Measurements from ENCODE around the gene GATAD2A.

GATAD2A gene

DNA sequence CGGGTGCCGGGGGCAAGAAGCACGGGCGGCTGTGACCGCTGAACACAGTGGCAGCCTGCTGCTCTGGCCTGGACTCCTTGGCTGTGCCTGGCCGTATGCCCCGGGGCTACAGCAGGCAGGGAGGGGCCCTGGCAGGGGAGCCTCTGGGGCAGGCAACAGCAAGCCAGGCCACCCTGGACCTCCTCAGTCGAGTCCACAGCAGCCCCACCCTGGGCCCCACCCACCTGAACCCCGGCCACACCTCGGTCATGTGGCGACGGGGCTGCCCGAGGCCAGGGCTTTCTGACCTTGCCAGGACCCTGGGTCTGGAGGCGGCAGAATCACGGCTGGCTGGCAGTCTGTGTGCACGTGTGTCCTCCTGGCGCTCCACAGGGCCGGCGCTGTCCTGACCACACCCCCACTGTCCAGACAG is 141.3 kb downstream of the GATAD2A start:
- no peak overlapping the region for H3K4me3 Mint-ChIP-seq
- H3K27ac Mint-ChIP-seq (ENCODE audit: low read depth): no peak overlapping the region
- DNase-seq (ENCODE audit: low spot score in 2 of 2) (no peak), ATAC-seq (replicated peaks; ENCODE audit: extremely low read depth, poor library complexity, severe bottlenecking) (no peak)
- peaks cover 5% of the 10 kb centered on the region for H3K36me3 Mint-ChIP-seq (ENCODE audit: insufficient read depth)
- H3K9me3 Mint-ChIP-seq: no peaks in the 10 kb centered on the region
- H3K4me1 Mint-ChIP-seq: no peaks in the 10 kb centered on the region
- H3K27me3 Mint-ChIP-seq: no peaks in the 10 kb centered on the region

DNA sequence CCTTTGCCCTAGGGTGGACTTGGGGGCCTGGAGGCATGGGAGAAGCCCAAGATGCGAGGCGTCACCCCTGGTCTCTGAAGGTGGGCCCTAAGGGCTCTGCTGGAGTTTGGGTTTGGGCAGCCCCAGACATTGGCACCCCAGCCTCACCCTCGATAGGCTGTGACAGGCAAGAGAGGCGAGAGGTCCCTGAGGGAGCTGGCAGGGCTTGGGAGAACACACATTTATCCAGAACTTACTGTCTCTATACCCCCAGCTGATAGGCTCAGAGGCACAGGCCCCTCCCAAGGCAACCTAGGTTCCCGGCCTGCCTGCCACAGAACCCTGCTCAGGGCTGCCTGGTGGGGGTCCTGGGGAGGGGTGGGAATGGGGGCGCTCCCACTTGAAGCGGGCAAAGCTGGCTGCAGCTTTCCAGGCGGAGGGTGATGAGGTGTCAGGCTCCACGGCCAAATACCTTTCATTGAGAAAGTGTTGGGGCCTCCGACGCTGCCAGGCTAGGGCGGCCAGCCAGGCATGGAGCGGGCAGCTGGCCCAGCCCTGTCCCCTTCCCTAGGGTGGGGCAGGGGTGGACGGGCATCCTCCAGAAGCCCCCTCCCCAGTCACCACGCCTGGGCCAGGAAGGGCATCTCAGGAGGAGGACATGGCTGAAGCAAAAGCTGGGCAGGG is 142.3 kb downstream of the GATAD2A start:
- H3K4me1 Mint-ChIP-seq: no peaks in the 10 kb centered on the region
- H3K4me3 Mint-ChIP-seq: no peak overlapping the region
- H3K27ac Mint-ChIP-seq (ENCODE audit: low read depth): no peak overlapping the region
- DNase-seq (ENCODE audit: low spot score in 2 of 2) (no peak), ATAC-seq (replicated peaks; ENCODE audit: extremely low read depth, poor library complexity, severe bottlenecking) (no peak)
- no peaks in the 10 kb centered on the region for H3K27me3 Mint-ChIP-seq
- no peaks in the 10 kb centered on the region for H3K9me3 Mint-ChIP-seq
- H3K36me3 Mint-ChIP-seq (ENCODE audit: insufficient read depth): peaks cover 5% of the 10 kb centered on the region

DNA sequence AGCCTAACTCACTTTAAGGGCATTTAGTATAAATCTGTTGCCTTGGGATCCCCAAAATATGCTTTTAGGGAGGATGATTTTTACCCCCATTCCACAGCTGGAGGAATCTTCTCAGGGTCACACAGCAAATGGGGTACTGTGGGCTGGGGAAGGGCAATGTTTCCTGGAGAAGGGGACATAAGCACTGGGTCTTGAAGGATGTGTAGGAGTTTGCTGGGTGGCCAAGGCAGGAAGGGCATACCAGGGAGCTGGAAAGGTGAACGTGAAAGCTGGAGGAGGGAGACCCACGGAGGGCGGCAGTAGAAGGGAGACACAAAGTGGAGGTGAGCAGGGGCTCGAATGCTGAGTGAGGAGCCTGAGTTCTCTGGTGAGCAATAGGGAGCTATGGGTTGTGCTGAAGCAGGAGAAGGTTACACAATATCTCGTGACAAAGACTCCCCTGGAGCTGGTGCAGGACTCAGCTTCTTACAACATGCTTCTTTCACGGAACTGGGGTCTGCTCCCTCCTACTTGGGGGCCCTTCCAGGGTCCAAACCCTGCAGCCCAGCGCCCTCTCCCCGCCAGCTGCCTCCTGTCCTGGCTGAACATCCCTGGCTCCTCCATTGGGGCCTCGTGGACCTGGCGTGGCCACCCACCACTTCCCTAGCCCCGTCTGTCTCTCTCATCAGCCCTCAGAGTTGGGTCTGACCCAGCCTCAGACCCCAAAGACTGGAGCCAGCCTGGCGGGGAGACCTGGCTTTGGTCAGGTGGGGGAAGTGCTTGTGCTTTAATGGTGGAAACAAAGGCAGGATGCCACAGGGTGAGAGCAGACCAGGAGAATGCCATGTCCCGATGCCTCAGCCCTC is 143.7 kb downstream of the GATAD2A start:
- no peak overlapping the region for H3K4me3 Mint-ChIP-seq
- H3K9me3 Mint-ChIP-seq: no peaks in the 10 kb centered on the region
- no peak for DNase-seq (ENCODE audit: low spot score in 2 of 2)
- peaks cover 5% of the 10 kb centered on the region for H3K36me3 Mint-ChIP-seq (ENCODE audit: insufficient read depth)
- H3K27me3 Mint-ChIP-seq: no peaks in the 10 kb centered on the region
- H3K27ac Mint-ChIP-seq (ENCODE audit: low read depth): no peak overlapping the region
- no peak for ATAC-seq (replicated peaks; ENCODE audit: extremely low read depth, poor library complexity, severe bottlenecking)
- H3K4me1 Mint-ChIP-seq: no peaks in the 10 kb centered on the region

DNA sequence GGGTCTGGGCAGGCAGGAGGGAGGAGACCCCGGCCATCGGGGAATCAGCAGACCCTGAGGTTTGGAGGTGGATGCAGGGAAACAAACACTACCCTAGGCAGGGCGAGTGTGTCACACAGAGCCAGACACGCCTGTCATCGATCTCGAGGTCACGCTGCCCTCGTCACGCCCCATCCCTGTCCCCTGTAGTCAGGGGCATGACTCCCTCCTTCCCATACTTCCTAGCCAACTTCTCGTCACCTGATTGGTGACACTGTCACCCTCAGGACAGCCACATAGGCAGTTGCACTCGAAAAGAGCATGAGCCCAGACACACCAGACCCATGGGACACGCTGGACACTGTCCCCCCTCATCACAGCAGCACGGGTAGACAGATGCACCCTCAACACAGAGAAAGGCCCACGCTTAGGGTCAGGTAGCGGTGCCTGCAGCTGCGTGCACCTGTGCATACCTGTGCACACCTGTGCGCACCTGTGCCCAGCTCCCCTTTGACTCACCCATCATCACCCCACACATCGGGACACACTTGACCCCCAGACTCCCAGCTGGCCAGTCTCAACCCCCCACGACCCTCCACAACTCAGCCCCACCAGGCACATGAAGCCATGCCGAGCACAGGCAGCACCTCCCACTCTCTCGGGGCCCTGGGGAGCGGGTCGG is 144.5 kb downstream of the GATAD2A start:
- Mint-ChIP-seq H3K27ac (ENCODE audit: low read depth) (no peak overlapping the region), H3K9me3 (no peaks in the 10 kb centered on the region), H3K27me3 (no peaks in the 10 kb centered on the region), H3K36me3 (ENCODE audit: insufficient read depth) (peaks cover 5% of the 10 kb centered on the region), H3K4me1 (peaks cover 5% of the 10 kb centered on the region), H3K4me3 (no peak overlapping the region)
- ATAC-seq (replicated peaks; ENCODE audit: extremely low read depth, poor library complexity, severe bottlenecking) (no peak), DNase-seq (ENCODE audit: low spot score in 2 of 2) (no peak)

DNA sequence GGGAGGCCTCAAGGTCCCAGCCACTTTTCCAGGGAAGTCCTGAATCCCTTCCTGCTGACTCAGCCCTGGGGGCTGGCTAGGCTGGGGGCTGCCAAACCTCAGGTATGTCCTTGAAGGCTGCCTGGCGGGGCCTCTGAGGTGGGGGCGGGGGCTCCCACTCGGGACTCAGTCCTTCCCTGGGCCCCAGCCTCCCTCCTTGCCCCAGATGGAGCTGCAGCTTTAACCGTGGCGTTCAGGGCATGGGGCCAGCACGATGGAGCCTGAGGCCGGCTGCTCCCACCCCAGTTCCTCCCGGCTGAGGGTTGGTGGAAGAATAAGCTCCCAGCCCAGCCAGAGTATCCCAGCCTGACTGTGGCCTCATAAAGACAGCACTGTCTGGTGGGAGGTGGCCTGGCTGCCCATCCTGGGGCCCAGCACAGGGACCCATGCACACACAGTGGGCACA is 145.0 kb downstream of the GATAD2A start:
- no peaks in the 10 kb centered on the region for H3K9me3 Mint-ChIP-seq
- H3K4me1 Mint-ChIP-seq: peaks cover 5% of the 10 kb centered on the region
- ATAC-seq (replicated peaks; ENCODE audit: extremely low read depth, poor library complexity, severe bottlenecking) (no peak), DNase-seq (ENCODE audit: low spot score in 2 of 2) (no peak)
- no peak overlapping the region for H3K4me3 Mint-ChIP-seq
- peaks cover 3% of the 10 kb centered on the region for H3K36me3 Mint-ChIP-seq (ENCODE audit: insufficient read depth)
- H3K27ac Mint-ChIP-seq (ENCODE audit: low read depth): no peak overlapping the region
- no peaks in the 10 kb centered on the region for H3K27me3 Mint-ChIP-seq

DNA sequence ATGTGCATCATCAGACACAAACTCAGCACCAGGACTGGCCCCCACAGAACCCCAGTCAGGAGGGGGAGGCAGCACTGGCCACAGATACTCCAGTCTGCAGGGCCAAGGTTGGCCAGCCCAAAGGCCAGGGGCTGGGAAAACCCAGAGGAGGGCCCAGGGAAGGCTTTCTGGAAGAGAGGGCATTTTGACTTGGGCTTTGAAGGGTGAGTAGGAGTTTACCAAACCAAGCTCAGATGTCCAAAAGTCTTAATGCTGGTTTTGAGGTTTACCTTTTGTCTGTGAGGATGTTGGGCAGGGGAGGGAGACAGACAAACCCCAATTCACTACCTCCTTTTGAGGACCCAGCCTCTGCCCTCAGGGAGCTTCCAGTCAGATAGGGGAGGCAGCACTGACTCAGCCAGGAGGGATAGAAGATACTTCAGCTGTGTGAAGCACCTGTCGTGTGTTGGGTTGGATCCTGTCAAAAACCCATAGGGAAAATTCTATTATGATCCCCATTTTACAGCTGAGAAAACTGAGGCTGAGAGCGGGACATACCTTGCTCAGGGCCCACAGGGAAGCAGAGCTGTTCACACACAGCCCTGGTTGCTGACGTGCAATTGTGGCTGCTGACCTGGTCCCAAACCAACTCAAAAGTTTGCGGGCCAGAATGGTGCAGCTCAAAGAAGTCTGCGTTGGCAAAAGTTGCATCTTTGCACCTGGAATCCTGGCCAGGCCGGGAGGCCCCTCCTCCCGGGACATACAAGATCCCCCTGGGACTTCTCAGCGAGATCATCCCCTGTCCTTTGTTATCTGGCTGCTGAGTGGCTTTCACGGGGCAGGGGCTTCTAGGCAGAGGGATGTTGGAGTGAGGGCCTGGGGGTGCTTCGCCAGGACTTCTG is 145.7 kb downstream of the GATAD2A start:
- ATAC-seq (replicated peaks; ENCODE audit: extremely low read depth, poor library complexity, severe bottlenecking) (no peak), DNase-seq (ENCODE audit: low spot score in 2 of 2) (no peak)
- Mint-ChIP-seq H3K4me3 (no peak overlapping the region), H3K36me3 (ENCODE audit: insufficient read depth) (peaks cover 6% of the 10 kb centered on the region), H3K4me1 (peaks cover 5% of the 10 kb centered on the region), H3K9me3 (no peaks in the 10 kb centered on the region), H3K27me3 (no peaks in the 10 kb centered on the region), H3K27ac (ENCODE audit: low read depth) (no peak overlapping the region)

DNA sequence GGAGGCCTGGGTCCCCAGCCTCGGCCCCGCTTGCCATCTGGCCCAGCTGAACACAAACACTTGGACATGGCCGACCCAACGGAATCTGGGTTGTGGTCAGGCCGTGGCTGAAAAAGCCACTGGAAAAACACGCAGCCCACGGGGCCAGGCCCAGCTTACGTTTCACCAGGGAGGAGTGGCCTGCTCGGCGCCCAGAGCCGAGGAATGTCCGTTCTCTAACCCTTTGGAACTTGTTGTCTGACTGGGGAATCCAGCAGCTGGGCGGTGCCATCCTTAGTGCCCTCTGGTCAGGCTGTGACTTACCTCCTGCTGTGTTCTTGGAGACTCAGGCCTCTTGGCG is 146.3 kb downstream of the GATAD2A start:
- H3K27me3 Mint-ChIP-seq: no peaks in the 10 kb centered on the region
- no peaks in the 10 kb centered on the region for H3K9me3 Mint-ChIP-seq
- ATAC-seq (replicated peaks; ENCODE audit: extremely low read depth, poor library complexity, severe bottlenecking) (no peak), DNase-seq (ENCODE audit: low spot score in 2 of 2) (no peak)
- H3K4me3 Mint-ChIP-seq: no peak overlapping the region
- H3K4me1 Mint-ChIP-seq: peaks cover 5% of the 10 kb centered on the region
- no peak overlapping the region for H3K27ac Mint-ChIP-seq (ENCODE audit: low read depth)
- H3K36me3 Mint-ChIP-seq (ENCODE audit: insufficient read depth): peaks cover 4% of the 10 kb centered on the region

DNA sequence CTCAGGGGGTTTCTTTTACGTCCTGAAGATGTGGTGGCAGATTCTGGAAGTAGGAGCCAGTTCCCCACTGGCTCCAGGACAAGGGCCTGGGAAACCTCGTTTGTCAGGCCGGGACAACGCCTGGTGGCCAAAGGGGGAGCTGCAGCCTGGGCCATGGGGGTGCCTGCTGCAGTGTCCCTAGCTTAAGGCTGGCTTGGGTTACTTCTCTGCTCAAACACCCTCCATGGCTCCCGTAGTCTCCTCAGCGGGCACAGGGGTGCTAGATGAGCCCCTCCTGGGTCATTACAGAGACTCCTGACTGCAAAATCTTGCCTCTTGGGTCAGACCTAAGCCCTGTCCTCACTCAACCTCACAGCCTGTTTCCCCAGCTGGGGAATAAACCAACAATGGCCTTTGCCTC is 147.3 kb downstream of the GATAD2A start:
- H3K4me3 Mint-ChIP-seq: no peak overlapping the region
- peaks cover 6% of the 10 kb centered on the region for H3K36me3 Mint-ChIP-seq (ENCODE audit: insufficient read depth)
- no peaks in the 10 kb centered on the region for H3K9me3 Mint-ChIP-seq
- H3K27ac Mint-ChIP-seq (ENCODE audit: low read depth): no peak overlapping the region
- peaks cover 5% of the 10 kb centered on the region for H3K4me1 Mint-ChIP-seq
- no peak for ATAC-seq (replicated peaks; ENCODE audit: extremely low read depth, poor library complexity, severe bottlenecking)
- no peaks in the 10 kb centered on the region for H3K27me3 Mint-ChIP-seq
- no peak for DNase-seq (ENCODE audit: low spot score in 2 of 2)

DNA sequence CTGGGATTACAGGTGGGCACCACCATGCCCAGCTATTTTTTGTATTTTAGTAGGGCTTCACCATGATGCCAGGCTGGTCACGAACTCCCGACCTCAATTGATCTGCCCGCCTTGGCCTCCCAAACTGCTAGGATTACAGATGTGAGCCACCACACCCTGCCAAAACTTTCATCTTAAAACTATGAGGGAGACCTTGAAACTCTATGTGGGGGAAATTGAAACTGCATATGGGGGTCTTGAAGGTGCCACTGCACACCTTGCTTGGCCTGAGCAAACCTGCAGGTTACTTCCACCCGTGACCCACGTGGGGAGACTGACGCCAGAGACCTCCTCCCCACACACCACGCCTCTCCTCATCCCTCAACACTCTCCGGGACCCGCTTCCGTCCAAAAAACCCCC is 148.2 kb downstream of the GATAD2A start:
- no peak for DNase-seq (ENCODE audit: low spot score in 2 of 2)
- H3K27me3 Mint-ChIP-seq: no peaks in the 10 kb centered on the region
- H3K4me3 Mint-ChIP-seq: no peak overlapping the region
- H3K27ac Mint-ChIP-seq (ENCODE audit: low read depth): no peak overlapping the region
- H3K4me1 Mint-ChIP-seq: peaks cover 5% of the 10 kb centered on the region
- no peak for ATAC-seq (replicated peaks; ENCODE audit: extremely low read depth, poor library complexity, severe bottlenecking)
- no peaks in the 10 kb centered on the region for H3K9me3 Mint-ChIP-seq
- peaks cover 6% of the 10 kb centered on the region for H3K36me3 Mint-ChIP-seq (ENCODE audit: insufficient read depth)

DNA sequence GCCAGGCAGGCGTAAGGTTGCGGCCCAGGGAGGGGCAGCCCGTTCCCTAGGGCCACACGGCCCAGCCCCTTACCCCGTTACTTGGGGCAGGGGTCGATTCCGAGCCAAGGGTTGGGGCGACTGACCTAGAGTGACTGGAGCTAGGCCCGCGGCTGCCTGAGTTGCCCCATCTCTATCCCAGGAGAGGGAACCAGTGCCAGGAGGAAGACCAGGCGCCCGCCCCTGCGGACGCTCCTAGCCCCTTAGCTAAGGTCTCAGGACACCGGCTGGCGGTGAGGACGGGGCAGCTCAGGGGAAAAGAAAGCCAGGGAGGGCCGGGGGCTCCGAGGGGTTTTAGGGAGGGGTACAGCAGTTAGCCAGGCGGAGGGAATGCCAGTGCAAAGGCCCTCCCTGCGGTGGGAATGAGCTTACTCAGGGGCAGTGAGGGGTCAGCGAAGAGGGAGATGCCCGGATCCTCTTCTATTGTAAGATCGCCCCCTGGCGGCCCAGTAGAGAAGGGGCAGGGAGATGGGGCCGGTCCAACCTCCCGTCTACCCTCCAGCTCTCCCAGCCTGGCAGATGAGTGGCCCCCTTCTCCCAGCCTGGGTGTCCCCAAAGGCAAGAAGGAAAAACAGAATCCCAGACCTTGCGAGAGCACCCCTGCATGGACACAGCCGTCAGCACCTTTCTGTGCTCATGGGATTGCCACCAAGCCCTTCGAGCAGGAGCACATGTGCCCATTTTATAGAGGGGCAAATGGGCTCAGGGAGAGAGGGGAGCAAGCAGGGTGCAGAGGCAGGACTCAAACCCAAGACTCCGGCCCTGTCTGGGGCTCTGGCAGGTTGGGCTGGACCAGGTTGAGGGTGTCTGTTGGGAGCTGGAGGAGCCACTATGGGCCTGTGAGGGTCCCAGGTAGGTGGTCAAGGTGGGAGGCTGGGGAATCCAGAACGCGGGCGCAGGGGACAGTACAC is 148.9 kb downstream of the GATAD2A start:
- H3K27ac Mint-ChIP-seq (ENCODE audit: low read depth): no peak overlapping the region
- ATAC-seq (replicated peaks; ENCODE audit: extremely low read depth, poor library complexity, severe bottlenecking) (no peak), DNase-seq (ENCODE audit: low spot score in 2 of 2) (peak in 1 of 2 donors; percentile 46)
- peaks cover 5% of the 10 kb centered on the region for H3K4me1 Mint-ChIP-seq
- no peaks in the 10 kb centered on the region for H3K27me3 Mint-ChIP-seq
- no peak overlapping the region for H3K4me3 Mint-ChIP-seq
- peaks cover 6% of the 10 kb centered on the region for H3K36me3 Mint-ChIP-seq (ENCODE audit: insufficient read depth)
- H3K9me3 Mint-ChIP-seq: no peaks in the 10 kb centered on the region

DNA sequence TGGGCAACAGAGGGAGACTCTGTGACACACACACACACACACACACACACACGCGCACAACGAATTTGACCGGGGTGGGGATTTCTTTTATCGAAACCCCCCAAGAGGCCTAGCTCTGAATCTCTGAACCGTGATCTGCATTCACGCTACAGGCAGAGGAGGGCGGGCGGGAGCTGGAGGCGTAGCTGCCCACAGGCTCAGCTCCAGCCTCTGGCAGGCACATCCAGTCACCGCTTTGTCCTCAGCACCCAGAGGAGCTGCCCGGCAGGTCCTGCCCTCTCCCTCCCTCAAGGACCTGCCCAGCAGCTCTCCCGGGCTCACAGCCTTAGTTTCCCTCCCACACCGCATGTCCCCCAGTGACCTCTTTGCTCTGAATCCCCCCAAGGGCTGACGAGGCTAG is 152.6 kb downstream of the GATAD2A start:
- no peak for DNase-seq (ENCODE audit: low spot score in 2 of 2)
- H3K27ac Mint-ChIP-seq (ENCODE audit: low read depth): peak overlapping the region; percentile 71
- H3K4me1 Mint-ChIP-seq: peaks cover 14% of the 10 kb centered on the region
- H3K4me3 Mint-ChIP-seq: no peak overlapping the region
- H3K9me3 Mint-ChIP-seq: no peaks in the 10 kb centered on the region
- H3K27me3 Mint-ChIP-seq: no peaks in the 10 kb centered on the region
- ATAC-seq (replicated peaks; ENCODE audit: extremely low read depth, poor library complexity, severe bottlenecking): no peak
- H3K36me3 Mint-ChIP-seq (ENCODE audit: insufficient read depth): peaks cover 17% of the 10 kb centered on the region

Data from central memory CD8-positive, alpha-beta T cell (primary cell).